ENCODE measurements around the gene AGR3.

DNA sequence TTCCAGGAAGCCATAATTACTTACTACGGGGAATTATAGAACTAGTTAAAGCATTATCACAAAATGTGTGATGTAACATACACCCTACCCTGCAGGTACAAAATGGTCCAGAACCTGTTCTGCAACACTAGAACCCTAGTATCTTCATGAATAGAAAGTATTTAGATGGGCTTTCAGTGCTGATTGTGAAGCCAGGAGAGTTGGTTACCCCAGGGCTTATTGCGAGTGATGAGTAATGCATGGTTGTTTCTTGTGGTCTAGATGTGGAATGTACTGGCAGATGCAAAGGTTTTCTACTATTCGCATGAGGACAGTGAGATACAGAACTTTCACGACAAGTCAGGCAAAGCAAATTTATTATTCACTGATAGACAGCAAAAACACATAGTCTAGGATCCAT, 33.6 kb upstream of the AGR3 start:
- TF ChIP-seq CTCF (IDR thresholded peaks at IDR 0.05; ENCODE audit: poor library complexity, severe bottlenecking), result no peak
- TF ChIP-seq REST (IDR thresholded peaks at IDR 0.05; ENCODE audit: borderline replicate concordance), result no peak
- no peak for TF ChIP-seq POLR2AphosphoS5 (IDR thresholded peaks at IDR 0.05)
- TF ChIP-seq TAF1 (IDR thresholded peaks at IDR 0.05; ENCODE audit: low read depth), result no peak
- TF ChIP-seq SMC3 (conservative IDR thresholded peaks at IDR 0.05; ENCODE audit: poor library complexity), result no peak
- no peak for TF ChIP-seq EZH2 (IDR thresholded peaks at IDR 0.05; ENCODE audit: borderline replicate concordance, insufficient read depth, low read length, poor library complexity, severe bottlenecking)
- TF ChIP-seq RAD21 (conservative IDR thresholded peaks at IDR 0.05), result no peak
- no peak for TF ChIP-seq EP300 (conservative IDR thresholded peaks at IDR 0.05; ENCODE audit: poor library complexity, severe bottlenecking)
- no peak for TF ChIP-seq MXI1 (conservative IDR thresholded peaks at IDR 0.05; ENCODE audit: poor library complexity, severe bottlenecking)

Measured in neural cell (in vitro differentiated cells).